Neural cell (in vitro differentiated cells): ENCODE results near the gene DRAM1. TPM values are rescaled to one million over a fixed set of nuclear protein-coding genes. Genes with fewer than 3 reads are reported as not detected.

Experiments used
- H2AFZ ChIP-seq: fragments of 200-600, 300-800 bp; sonication (generic), shearing (Covaris generic); 2 replicates; pipeline ENCODE4 v1.6.0; 2014; ENCODE audit warnings: low read depth, mild to moderate bottlenecking, antibody characterized with exemption, low read length, moderate library complexity
- H3F3A ChIP-seq: fragments of 200-600 bp; shearing (Covaris generic); 2 replicates; pipeline ENCODE4 v1.6.1; 2016; ENCODE audit warnings: mild to moderate bottlenecking, moderate library complexity, mixed read lengths, antibody characterized with exemption, low read length; ENCODE audit not compliant: insufficient read depth, poor library complexity, severe bottlenecking
- H3K27ac ChIP-seq: fragments of 200-600, 300-800 bp; sonication (generic), shearing (Covaris generic); 2 replicates; pipeline ENCODE4 v1.5.1; 2014; ENCODE audit warnings: mild to moderate bottlenecking, low read length, moderate library complexity
- H3K27me3 ChIP-seq: fragments of 300-800, 200-600 bp; sonication (generic), shearing (Covaris generic); 2 replicates; pipeline ENCODE4 v1.6.0; 2014; ENCODE audit warnings: mild to moderate bottlenecking, low read depth, low read length, moderate library complexity; ENCODE audit not compliant: insufficient read depth
- H3K36me3 ChIP-seq: fragments of 300-800, 200-600 bp; sonication (generic), shearing (Covaris generic); 2 replicates; pipeline ENCODE4 v1.5.1; 2014; ENCODE audit warnings: mild to moderate bottlenecking, antibody characterized with exemption, low read length, moderate library complexity; ENCODE audit not compliant: insufficient read depth
- H3K4me2 ChIP-seq: fragments of 300-800, 200-600 bp; sonication (generic), shearing (Covaris generic); 2 replicates; pipeline ENCODE4 v1.6.0; 2014; ENCODE audit warnings: mild to moderate bottlenecking, low read length
- H3K4me3 ChIP-seq: fragments of 300-800, 200-600 bp; sonication (generic), shearing (Covaris generic); 2 replicates; pipeline ENCODE4 v1.5.1; 2014; ENCODE audit warnings: mild to moderate bottlenecking, low read length, moderate library complexity
- H3K79me2 ChIP-seq: fragments of 200-600 bp; shearing (Covaris generic); replicated peaks from 2 replicates; pipeline ENCODE4 v1.6.0; 2014; ENCODE audit warnings: mild to moderate bottlenecking, low read length, moderate library complexity; ENCODE audit not compliant: insufficient read depth
- H3K9ac ChIP-seq: fragments of 300-800, 200-600 bp; sonication (generic), shearing (Covaris generic); 2 replicates; pipeline ENCODE4 v1.6.1; 2016; ENCODE audit warnings: mild to moderate bottlenecking, low read length, mixed read lengths
- H3K9me2 ChIP-seq: fragments of 200-600 bp; shearing (Covaris generic); 2 replicates; pipeline ENCODE4 v1.6.1; 2016; ENCODE audit warnings: mild to moderate bottlenecking, low read length, mixed read lengths; ENCODE audit not compliant: insufficient read depth
- H3K9me3 ChIP-seq: fragments of 200-600, 300-800 bp; sonication (generic), shearing (Covaris generic); 2 replicates; pipeline ENCODE4 v1.6.1; 2016; ENCODE audit warnings: mild to moderate bottlenecking, mixed run types, low read length, moderate library complexity, mixed read lengths
- H4K20me1 ChIP-seq: fragments of 200-600 bp; shearing (Covaris generic); 2 replicates; pipeline ENCODE4 v1.6.1; 2016; ENCODE audit warnings: mild to moderate bottlenecking, mixed run types; ENCODE audit not compliant: insufficient read depth
- CTCF ChIP-seq: fragments of 450-650 bp; IDR thresholded peaks from 2 replicates; pipeline ENCODE4 v1.5.1; 2014; ENCODE audit warnings: antibody characterized with exemption, mild to moderate bottlenecking, moderate library complexity; ENCODE audit not compliant: poor library complexity, severe bottlenecking
- EP300 ChIP-seq: fragments of 450-650 bp; conservative IDR thresholded peaks from 2 replicates; pipeline ENCODE4 v1.6.1; 2014; ENCODE audit warnings: antibody characterized with exemption, mild to moderate bottlenecking, moderate library complexity; ENCODE audit not compliant: poor library complexity, severe bottlenecking
- EZH2 ChIP-seq: fragments of 200-600, 300-800 bp; shearing (Covaris generic), sonication (generic); IDR thresholded peaks from 2 replicates; pipeline ENCODE4 v1.6.1; 2014; ENCODE audit warnings: antibody characterized with exemption, low read length, borderline replicate concordance, mild to moderate bottlenecking; ENCODE audit not compliant: insufficient read depth, poor library complexity, severe bottlenecking
- MXI1 ChIP-seq: fragments of 450-650 bp; conservative IDR thresholded peaks from 2 replicates; pipeline ENCODE4 v1.6.1; 2014; ENCODE audit warnings: antibody characterized with exemption, mild to moderate bottlenecking; ENCODE audit not compliant: poor library complexity, severe bottlenecking
- POLR2AphosphoS5 ChIP-seq: IDR thresholded peaks from 2 replicates; pipeline ENCODE4 v1.6.1; 2012
- RAD21 ChIP-seq: fragments of 450-650 bp; conservative IDR thresholded peaks from 2 replicates; pipeline ENCODE4 v1.6.1; 2014; ENCODE audit warnings: antibody characterized with exemption, mild to moderate bottlenecking, moderate library complexity
- REST ChIP-seq: IDR thresholded peaks from 2 replicates; pipeline ENCODE4 v1.6.1; 2012; ENCODE audit warnings: borderline replicate concordance
- SMC3 ChIP-seq: fragments of 450-650 bp; conservative IDR thresholded peaks from 2 replicates; pipeline ENCODE4 v1.6.1; 2014; ENCODE audit warnings: antibody characterized with exemption, mild to moderate bottlenecking, moderate library complexity; ENCODE audit not compliant: poor library complexity
- TAF1 ChIP-seq: IDR thresholded peaks from 2 replicates; pipeline ENCODE4 v1.6.1; 2012; ENCODE audit warnings: low read depth
- polyA plus RNA-seq: library from polyadenylated mRNA; depleted of rRNA; stranded (reverse); fragments of >200 nt; gene quantifications from 2 replicates; pipeline ENCODE4 v1.2.3, GENCODE V29; 2014

The DRAM1 gene
- polyA plus RNA-seq, 1 donor from 2014 or later, result 0.17 TPM

DNA sequence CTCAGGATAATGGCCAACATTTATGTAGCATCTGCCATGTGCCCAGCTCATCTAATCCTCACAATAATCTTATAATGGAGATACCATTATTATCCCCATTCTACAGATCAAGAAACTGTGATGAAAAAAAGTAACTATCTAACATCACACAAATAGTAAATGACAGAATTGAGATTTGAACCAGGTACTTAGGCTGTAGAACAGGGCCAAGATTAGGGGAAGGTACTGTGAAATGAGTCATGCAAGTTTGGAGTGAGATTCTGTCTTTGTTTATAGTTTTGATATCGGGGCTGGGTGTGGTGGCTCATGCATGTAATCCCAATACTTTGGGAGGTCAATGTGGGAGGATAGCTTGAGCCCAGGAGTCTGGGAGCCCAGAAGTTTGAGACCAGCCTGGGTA, 45.4 kb upstream of the DRAM1 start:
- Histone ChIP-seq H2AFZ (no peak overlapping the region), H3K9me3 (no peaks in the 10 kb centered on the region), H3K4me3 (no peak overlapping the region), H3K9me2 (no peaks in the 10 kb centered on the region), H3K27me3 (no peaks in the 10 kb centered on the region), H3F3A (no peaks in the 10 kb centered on the region), H3K27ac (no peak overlapping the region), H4K20me1 (no peaks in the 10 kb centered on the region), H3K36me3 (no peaks in the 10 kb centered on the region), H3K4me2 (no peak overlapping the region), H3K79me2 (peaks cover 12% of the 10 kb centered on the region), H3K9ac (no peak overlapping the region)
- no peak for TF ChIP-seq POLR2AphosphoS5
- TF ChIP-seq MXI1, result no peak
- no peak for TF ChIP-seq REST
- TF ChIP-seq TAF1, result no peak
- TF ChIP-seq RAD21, result no peak
- no peak for TF ChIP-seq CTCF
- no peak for TF ChIP-seq SMC3
- no peak for TF ChIP-seq EP300
- no peak for TF ChIP-seq EZH2

- H2AFZ ChIP-seq, result no peak overlapping the region
- H4K20me1 ChIP-seq, result no peaks in the 10 kb centered on the region
- H3K9ac ChIP-seq, result no peak overlapping the region
- no peak for TF ChIP-seq TAF1
- no peak for TF ChIP-seq EP300
- no peak for TF ChIP-seq POLR2AphosphoS5
- no peak for TF ChIP-seq MXI1
- TF ChIP-seq CTCF, result no peak
- TF ChIP-seq EZH2, result no peak
- no peak for TF ChIP-seq REST
- no peak for TF ChIP-seq RAD21
- no peak for TF ChIP-seq SMC3
- H3K4me3 ChIP-seq, result no peak overlapping the region
- H3K4me2 ChIP-seq, result no peak overlapping the region
- H3K36me3 ChIP-seq, result no peaks in the 10 kb centered on the region
- H3K27me3 ChIP-seq, result no peaks in the 10 kb centered on the region
- H3F3A ChIP-seq, result no peaks in the 10 kb centered on the region
- no peaks in the 10 kb centered on the region for H3K9me2 ChIP-seq
- no peaks in the 10 kb centered on the region for H3K79me2 ChIP-seq
- no peak overlapping the region for H3K27ac ChIP-seq
- no peaks in the 10 kb centered on the region for H3K9me3 ChIP-seq
Observed at GRCh38 chr12:101838628-101839323, 38.6 kb upstream of the DRAM1 start.
